ENCODE measurements around the gene TSPAN9.

DNA sequence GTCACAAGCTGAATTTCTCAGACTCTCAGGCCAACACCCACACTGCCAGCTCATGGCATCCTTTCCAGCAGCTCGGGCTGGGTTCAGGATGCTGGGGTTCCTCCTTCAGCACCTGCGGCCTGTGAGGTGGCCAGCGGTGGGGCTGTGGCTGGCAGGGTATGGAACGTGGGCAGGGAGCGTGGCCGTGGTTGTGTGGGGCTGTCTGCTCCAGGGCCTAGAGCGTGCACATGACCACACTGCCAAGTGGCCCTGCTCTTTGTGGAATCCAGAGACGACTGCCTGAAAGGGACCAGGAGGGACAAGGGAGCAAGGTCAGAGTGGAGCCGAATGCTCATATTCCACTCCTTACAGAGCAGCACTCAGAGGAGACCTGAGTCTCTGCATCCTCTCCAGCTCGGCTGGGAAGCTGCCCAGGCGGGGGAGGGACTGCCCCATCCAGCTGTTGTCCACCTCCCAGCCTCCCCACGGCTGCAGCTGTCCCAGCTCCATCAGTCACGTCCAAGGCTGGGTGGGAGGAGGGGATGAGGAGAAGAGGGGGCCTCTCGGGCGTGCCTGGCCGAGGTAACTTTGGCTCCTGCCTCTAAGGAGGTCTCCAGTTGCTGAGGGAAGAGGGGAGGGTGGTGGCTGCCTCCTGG is 71.3 kb downstream of the TSPAN9 start:
- TF ChIP-seq, protein P1, sequence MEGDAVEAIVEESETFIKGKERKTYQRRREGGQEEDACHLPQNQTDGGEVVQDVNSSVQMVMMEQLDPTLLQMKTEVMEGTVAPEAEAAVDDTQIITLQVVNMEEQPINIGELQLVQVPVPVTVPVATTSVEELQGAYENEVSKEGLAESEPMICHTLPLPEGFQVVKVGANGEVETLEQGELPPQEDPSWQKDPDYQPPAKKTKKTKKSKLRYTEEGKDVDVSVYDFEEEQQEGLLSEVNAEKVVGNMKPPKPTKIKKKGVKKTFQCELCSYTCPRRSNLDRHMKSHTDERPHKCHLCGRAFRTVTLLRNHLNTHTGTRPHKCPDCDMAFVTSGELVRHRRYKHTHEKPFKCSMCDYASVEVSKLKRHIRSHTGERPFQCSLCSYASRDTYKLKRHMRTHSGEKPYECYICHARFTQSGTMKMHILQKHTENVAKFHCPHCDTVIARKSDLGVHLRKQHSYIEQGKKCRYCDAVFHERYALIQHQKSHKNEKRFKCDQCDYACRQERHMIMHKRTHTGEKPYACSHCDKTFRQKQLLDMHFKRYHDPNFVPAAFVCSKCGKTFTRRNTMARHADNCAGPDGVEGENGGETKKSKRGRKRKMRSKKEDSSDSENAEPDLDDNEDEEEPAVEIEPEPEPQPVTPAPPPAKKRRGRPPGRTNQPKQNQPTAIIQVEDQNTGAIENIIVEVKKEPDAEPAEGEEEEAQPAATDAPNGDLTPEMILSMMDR (IDR thresholded peaks at IDR 0.05): no peak
- TF ChIP-seq POLR2A (IDR thresholded peaks at IDR 0.05) (no peak), EP300 (IDR thresholded peaks at IDR 0.05) (no peak)
